SH-SY5Y (cell line): ENCODE results near the gene SHISA6.

Source experiments
- GATA2 ChIP-seq: IDR thresholded peaks from 2 replicates; pipeline ENCODE4 v1.6.1; 2011; ENCODE audit warnings: mild to moderate bottlenecking, low read depth, low read length
- GATA3 ChIP-seq: IDR thresholded peaks from 2 replicates; pipeline ENCODE4 v1.6.1; 2011; ENCODE audit warnings: low read depth, mild to moderate bottlenecking, low read length, moderate library complexity

- TF ChIP-seq GATA2: no peak
- TF ChIP-seq GATA3: no peak
These were observed 274.1 kb downstream of the SHISA6 start for GRCh38 chr17:11514981-11515680.
